Liver (tissue), 9 donors: ENCODE measurements around the gene LYRM7. TPM values are rescaled to one million over a fixed set of nuclear protein-coding genes. Genes with fewer than 3 reads are reported as not detected.
"Not testable (repeated sequence)": the region's sequence is repeated elsewhere in the genome, so short reads cannot be mapped to it uniquely, and the experiment has no call there.

Experiments used
- DNase-seq: peaks from one replicate; pipeline ENCODE4 v3.0.0-alpha.2; 2017; ENCODE audit warnings: low spot score
- H3K27ac ChIP-seq, 2 donors: one replicate each; pipeline ENCODE4 v1.7.0; 2013; ENCODE audit warnings: inconsistent platforms in 2 of 2, low read length in 2 of 2, control low read depth in 1 of 2, low read depth in 1 of 2, mild to moderate bottlenecking in 1 of 2
- H3K27me3 ChIP-seq, 4 donors: one replicate each; pipeline versions ENCODE4 v1.6.1 to v1.7.0; 2013; ENCODE audit warnings: low read length in 3 of 4, inconsistent platforms in 1 of 4, mild to moderate bottlenecking in 1 of 4, moderate library complexity in 1 of 4; ENCODE audit not compliant: control insufficient read depth in 4 of 4, insufficient read depth in 4 of 4
- H3K36me3 ChIP-seq, 4 donors: one replicate each; pipeline versions ENCODE4 v1.6.1 to v1.7.0; 2013; ENCODE audit warnings: low read length in 3 of 4, mild to moderate bottlenecking in 3 of 4, low read depth in 1 of 4, moderate library complexity in 1 of 4; ENCODE audit not compliant: control insufficient read depth in 4 of 4, insufficient read depth in 3 of 4
- H3K4me1 ChIP-seq, 4 donors: one replicate each; pipeline versions ENCODE4 v1.6.1 to v1.7.0; 2013; ENCODE audit warnings: low read length in 3 of 4, mild to moderate bottlenecking in 3 of 4, moderate library complexity in 1 of 4; ENCODE audit not compliant: control insufficient read depth in 4 of 4, insufficient read depth in 4 of 4
- H3K4me3 ChIP-seq, 3 donors: one replicate each; pipeline versions ENCODE4 v1.6.1 to v1.7.0; 2013; ENCODE audit warnings: low read length in 3 of 3, control low read depth in 1 of 3, low read depth in 1 of 3, mild to moderate bottlenecking in 1 of 3
- H3K9ac ChIP-seq, 2 donors: one replicate each; pipeline ENCODE4 v1.7.0; 2013; ENCODE audit warnings: low read length in 2 of 2, mild to moderate bottlenecking in 2 of 2, moderate library complexity in 2 of 2, control low read depth in 1 of 2, low read depth in 1 of 2
- H3K9me3 ChIP-seq, 4 donors: one replicate each; pipeline versions ENCODE4 v1.6.1 to v1.7.0; 2013; ENCODE audit warnings: low read length in 3 of 4; ENCODE audit not compliant: control insufficient read depth in 4 of 4
- CTCF ChIP-seq: fragments of 150-350 bp; IDR thresholded peaks from 2 replicates; pipeline ENCODE4 v1.5.1; 2017; ENCODE audit warnings: improper control_type of control experiment, low read depth, low read length; ENCODE audit not compliant: missing input control
- EGR1 ChIP-seq, 2 donors: IDR thresholded peaks; 2 replicates each; pipeline ENCODE4 v1.6.1; 2016 to 2018; ENCODE audit warnings: antibody characterized with exemption in 2 of 2, low read depth in 2 of 2
- FOXA1 ChIP-seq: IDR thresholded peaks from 2 replicates; pipeline ENCODE4 v1.6.1; 2016; ENCODE audit warnings: antibody characterized with exemption
- FOXA2 ChIP-seq: IDR thresholded peaks from 2 replicates; pipeline ENCODE4 v1.6.1; 2016; ENCODE audit warnings: antibody characterized with exemption
- GABPA ChIP-seq, 2 donors: IDR thresholded peaks in 1 of 2; conservative IDR thresholded peaks in 1 of 2; 2 replicates each; pipeline ENCODE4 v1.6.1; 2016; ENCODE audit warnings: antibody characterized with exemption in 2 of 2, mild to moderate bottlenecking in 1 of 2, moderate library complexity in 1 of 2
- HNF4A ChIP-seq, 2 donors: conservative IDR thresholded peaks; 2 replicates each; pipeline ENCODE4 v1.6.1; 2016; ENCODE audit warnings: antibody characterized with exemption in 2 of 2, mild to moderate bottlenecking in 2 of 2
- JUND ChIP-seq, 2 donors: IDR thresholded peaks; 2 replicates each; pipeline ENCODE4 v1.6.1; 2016; ENCODE audit warnings: antibody characterized with exemption in 2 of 2
- MAX ChIP-seq: IDR thresholded peaks from 2 replicates; pipeline ENCODE4 v1.6.1; 2016; ENCODE audit warnings: antibody characterized with exemption
- NR2F2 ChIP-seq: IDR thresholded peaks from 2 replicates; pipeline ENCODE4 v1.6.1; 2016; ENCODE audit warnings: antibody characterized with exemption
- RXRA ChIP-seq, 2 donors: IDR thresholded peaks; 2 replicates each; pipeline ENCODE4 v1.6.1; 2017 to 2018; ENCODE audit warnings: antibody characterized with exemption in 2 of 2, mild to moderate bottlenecking in 1 of 2
- SP1 ChIP-seq: IDR thresholded peaks from 2 replicates; pipeline ENCODE4 v1.6.1; 2018; ENCODE audit warnings: antibody characterized with exemption, mild to moderate bottlenecking
- TAF1 ChIP-seq: conservative IDR thresholded peaks from 2 replicates; pipeline ENCODE4 v1.6.1; 2016; ENCODE audit warnings: antibody characterized with exemption, mild to moderate bottlenecking
- WGBS: extraction: QIAGEN DNeasy Blood & Tissue Kit; methylation state at CpG from one replicate; pipeline ENCODE4 v1.1.7; 2013; 5-methylcytosine and 5-hydroxymethylcytosine counted together
- polyA plus RNA-seq, 2 donors: library from polyadenylated mRNA; stranded (reverse) in 1 of 2; unstranded in 1 of 2; fragments of 200-250 nt in 1 of 2; fragments of >200 nt in 1 of 2; fragmentation: Nextera tagmentation in 1 of 2; extraction: Ambion mirVana in 1 of 2; gene quantifications; one replicate each; pipeline versions ENCODE4 v1.2.1 to v1.2.3, GENCODE V29; 2013 to 2015
- total RNA-seq, 2 donors: library from RNA; depleted of rRNA; stranded (reverse); fragments of >200 nt; gene quantifications; one replicate each; pipeline ENCODE4 v1.2.3, GENCODE V29; 2014
- TF ChIP-seq, protein P1 (sequence below): IDR thresholded peaks from 2 replicates; pipeline ENCODE4 v1.6.1; 2016; ENCODE audit warnings: antibody characterized with exemption
- TF ChIP-seq, protein P2 (sequence below): IDR thresholded peaks from 2 replicates; pipeline ENCODE4 v1.6.1; 2016; ENCODE audit warnings: antibody characterized with exemption
- donor health status: healthy.
- donor health status: healthy.
- donor health status: healthy.
- donor health status: healthy.
- donor health status: healthy.

Gene LYRM7
- total and polyA plus RNA-seq, 4 donors: 2.3 to 7.5 (median 5.8) TPM

- Histone ChIP-seq H3K9me3 (peaks cover 0 to 4% (median 0%) of the 10 kb centered on the region in 4 donors), H3K9ac (no peak overlapping the region), H3K27ac (no peak overlapping the region), H3K27me3 (no peaks in the 10 kb centered on the region), H3K4me3 (no peak overlapping the region), H3K4me1 (no peaks in the 10 kb centered on the region), H3K36me3 (no peaks in the 10 kb centered on the region)
- DNase-seq: no peak
- TF ChIP-seq NR2F2: no peak
- TF ChIP-seq FOXA1: no peak
- TF ChIP-seq JUND (IDR thresholded peaks at IDR 0.05): no peak
- no peak for TF ChIP-seq MAX
- no peak for TF ChIP-seq SP1
- TF ChIP-seq FOXA2: no peak
- TF ChIP-seq TAF1: no peak
- TF ChIP-seq EGR1 (IDR thresholded peaks at IDR 0.05; ENCODE audit: low read depth in 2 of 2): no peak
- no peak for TF ChIP-seq RXRA (IDR thresholded peaks at IDR 0.05)
- TF ChIP-seq HNF4A (conservative IDR thresholded peaks at IDR 0.05): no peak
- TF ChIP-seq CTCF: no peak
- TF ChIP-seq, protein P1, sequence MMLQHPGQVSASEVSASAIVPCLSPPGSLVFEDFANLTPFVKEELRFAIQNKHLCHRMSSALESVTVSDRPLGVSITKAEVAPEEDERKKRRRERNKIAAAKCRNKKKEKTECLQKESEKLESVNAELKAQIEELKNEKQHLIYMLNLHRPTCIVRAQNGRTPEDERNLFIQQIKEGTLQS: no peak
- TF ChIP-seq, protein P2, sequence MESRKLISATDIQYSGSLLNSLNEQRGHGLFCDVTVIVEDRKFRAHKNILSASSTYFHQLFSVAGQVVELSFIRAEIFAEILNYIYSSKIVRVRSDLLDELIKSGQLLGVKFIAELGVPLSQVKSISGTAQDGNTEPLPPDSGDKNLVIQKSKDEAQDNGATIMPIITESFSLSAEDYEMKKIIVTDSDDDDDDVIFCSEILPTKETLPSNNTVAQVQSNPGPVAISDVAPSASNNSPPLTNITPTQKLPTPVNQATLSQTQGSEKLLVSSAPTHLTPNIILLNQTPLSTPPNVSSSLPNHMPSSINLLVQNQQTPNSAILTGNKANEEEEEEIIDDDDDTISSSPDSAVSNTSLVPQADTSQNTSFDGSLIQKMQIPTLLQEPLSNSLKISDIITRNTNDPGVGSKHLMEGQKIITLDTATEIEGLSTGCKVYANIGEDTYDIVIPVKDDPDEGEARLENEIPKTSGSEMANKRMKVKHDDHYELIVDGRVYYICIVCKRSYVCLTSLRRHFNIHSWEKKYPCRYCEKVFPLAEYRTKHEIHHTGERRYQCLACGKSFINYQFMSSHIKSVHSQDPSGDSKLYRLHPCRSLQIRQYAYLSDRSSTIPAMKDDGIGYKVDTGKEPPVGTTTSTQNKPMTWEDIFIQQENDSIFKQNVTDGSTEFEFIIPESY: no peak
- no peak for TF ChIP-seq GABPA (IDR thresholded peaks at IDR 0.05 in 1 of 2, conservative IDR thresholded peaks at IDR 0.05 in 1 of 2)
- 86% methylated on average over 4 of the region's 4 CpGs for WGBS
Measured at GRCh38 chr5:131129306-131129705, 41.4 kb upstream of the LYRM7 start.

DNA sequence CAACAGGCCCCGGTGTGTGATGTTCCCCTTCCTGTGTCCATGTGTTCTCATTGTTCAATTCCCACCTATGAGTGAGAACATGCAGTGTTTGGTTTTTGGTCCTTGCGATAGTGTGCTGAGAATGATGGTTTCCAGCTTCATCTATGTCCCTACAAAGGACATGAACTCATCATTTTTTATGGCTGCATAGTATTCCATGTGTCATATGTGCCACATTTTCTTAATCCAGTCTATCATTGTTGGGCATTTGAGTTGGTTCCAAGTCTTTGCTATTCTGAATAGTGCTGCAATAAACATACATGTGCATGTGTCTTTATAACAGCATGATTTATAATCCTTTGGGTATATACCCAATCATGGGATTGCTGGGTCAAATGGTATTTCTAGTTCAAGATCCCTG, 37.7 kb upstream of the LYRM7 start:
- not testable (repeated sequence) for H3K9me3 ChIP-seq, H3K9ac ChIP-seq, H3K27me3 ChIP-seq, DNase-seq, H3K27ac ChIP-seq, H3K4me1 ChIP-seq, H3K4me3 ChIP-seq, H3K36me3 ChIP-seq
- WGBS: 90% methylated on average over 1 of the region's 2 CpGs

- DNase-seq, H3K27ac ChIP-seq, H3K4me3 ChIP-seq, H3K36me3 ChIP-seq, H3K4me1 ChIP-seq, H3K27me3 ChIP-seq, H3K9ac ChIP-seq, H3K9me3 ChIP-seq: not testable (repeated sequence)
- WGBS: 82% methylated on average over 5 of the region's 5 CpGs
Measured at GRCh38 chr5:131138406-131138805, 32.3 kb upstream of the LYRM7 start.
